ENCODE measurements around the gene LELP1. TPM values are rescaled to one million over a fixed set of nuclear protein-coding genes. Genes with fewer than 3 reads are reported as not detected.
A peak's percentile ranks its signal among the peaks of the same experiment; 100 is the strongest.
"Not testable (repeated sequence)": the region's sequence is repeated elsewhere in the genome, so short reads cannot be mapped to it uniquely, and the experiment has no call there.

Gene LELP1
- total and polyA plus RNA-seq, 10 of the 15 experiments (the other 5 are each of a cell fraction or from before 2014, with no cell fraction given), result not detected

GRCh38 chr1:153188301-153188700, 14.9 kb upstream of the LELP1 start:
- H3K27me3 ChIP-seq (replicated peaks in 1 of 2; ENCODE audit: control insufficient read depth in 2 of 2, insufficient read depth in 2 of 2, low read length in 1 of 2); H2AFZ ChIP-seq (ENCODE audit: control insufficient read depth, low read depth, low read length); DNase-seq (ENCODE audit: low read depth, low spot score); H3K4me2 ChIP-seq (ENCODE audit: control insufficient read depth, insufficient read depth); H3K9me3 ChIP-seq (replicated peaks; ENCODE audit: control insufficient read depth, insufficient read depth, low read length); H3K36me3 ChIP-seq (ENCODE audit: control insufficient read depth in 2 of 2, insufficient read depth in 2 of 2, low read length in 1 of 2); H3K4me3 ChIP-seq; in situ Hi-C loops (cut with MboI); FAIRE-seq; H3K9ac ChIP-seq (ENCODE audit: control insufficient read depth, insufficient read depth, low read length); POLR2A ChIA-PET; H4K20me1 ChIP-seq (ENCODE audit: control insufficient read depth, insufficient read depth); BruUV-seq (replicated peaks); H3K4me1 ChIP-seq (ENCODE audit: control insufficient read depth, insufficient read depth, low read length); H3K27ac ChIP-seq (ENCODE audit: control insufficient read depth, insufficient read depth); H3K79me2 ChIP-seq (ENCODE audit: control insufficient read depth, insufficient read depth, low read length); ATAC-seq; intact Hi-C loops (cut with micrococcal nuclease; ENCODE audit: unreplicated experiment): not testable (repeated sequence)
- ChIA-PET SMC1A (ENCODE audit: uncharacterized antibody, unreplicated experiment) (interaction anchor here (0.6 to 2.0 kb wide), 3 partner anchors 269 to 318 kb away, joined by 3 to 4 read pairs (median 3); no protein-coding TSS in a partner anchor), CTCF (interaction anchor here (0.7 to 1.5 kb wide), 5 partner anchors 56 to 318 kb away, joined by 3 to 8 read pairs (median 3); no protein-coding TSS in a partner anchor), RAD21 (ENCODE audit: unreplicated experiment) (interaction anchor here (0.6 to 2.0 kb wide), 2 partner anchors 226 to 1329 kb away, joined by 3 to 6 read pairs; no protein-coding TSS in a partner anchor)
- WGBS (ENCODE audit: insufficient coverage, insufficient replicate concordance, low lambda C conversion rate, missing lambda C conversion rate), result 12% methylated on average over 4 of the region's 4 CpGs

- intact Hi-C loops (cut with micrococcal nuclease; ENCODE audit: unreplicated experiment), result loop anchor here (10.0 kb wide), 1 partner anchor 536 kb away; no protein-coding TSS in a partner anchor
- Histone ChIP-seq H2AFZ (ENCODE audit: control insufficient read depth, low read depth, low read length) (no peak overlapping the region), H3K9me3 (replicated peaks; ENCODE audit: control insufficient read depth, insufficient read depth, low read length) (no peaks in the 10 kb centered on the region; the same call in 2 of the 3 replicates), H3K4me2 (ENCODE audit: control insufficient read depth, insufficient read depth) (no peak overlapping the region), H3K4me1 (ENCODE audit: control insufficient read depth, insufficient read depth, low read length) (no peaks in the 10 kb centered on the region), H3K4me3 (no peak overlapping the region), H3K79me2 (ENCODE audit: control insufficient read depth, insufficient read depth, low read length) (no peaks in the 10 kb centered on the region), H3K36me3 (ENCODE audit: control insufficient read depth in 2 of 2, insufficient read depth in 2 of 2, low read length in 1 of 2) (no peaks in the 10 kb centered on the region), H3K9ac (ENCODE audit: control insufficient read depth, insufficient read depth, low read length) (no peak overlapping the region), H3K27ac (ENCODE audit: control insufficient read depth, insufficient read depth) (no peak overlapping the region), H3K27me3 (replicated peaks in 1 of 2; ENCODE audit: control insufficient read depth in 2 of 2, insufficient read depth in 2 of 2, low read length in 1 of 2) (no peaks in the 10 kb centered on the region; a peak in 1 of 4 replicates), H4K20me1 (ENCODE audit: control insufficient read depth, insufficient read depth) (no peaks in the 10 kb centered on the region)
- BruUV-seq (replicated peaks), result no TSS peak
- ChIA-PET SMC1A (ENCODE audit: uncharacterized antibody, unreplicated experiment) (interaction anchor here (0.9 to 3.6 kb wide), 4 partner anchors 230 to 320 kb away, joined by 3 to 49 read pairs (median 16); partner anchors contain the start of gene SMCP), CTCF (interaction anchor here (0.7 to 4.7 kb wide), 9 partner anchors 15 to 320 kb away, joined by 3 to 94 read pairs (median 4); partner anchors contain the start of gene SPRR3), RAD21 (ENCODE audit: unreplicated experiment) (interaction anchor here (1.5 to 4.0 kb wide), 3 partner anchors 230 to 320 kb away, joined by 4 to 32 read pairs (median 27); no protein-coding TSS in a partner anchor), POLR2A (no interaction called here)
- TF ChIP-seq CTCF (IDR thresholded peaks at IDR 0.05 in 2 of 3, conservative IDR thresholded peaks at IDR 0.05 in 1 of 3; ENCODE audit: control insufficient read depth in 2 of 3, extremely low read depth in 1 of 3, insufficient read depth in 1 of 3, low read depth in 3 of 3, low read length in 3 of 3) (peak; percentile 30 to 36 (median 34); a peak in 4 of 6 replicates), RAD21 (IDR thresholded peaks at IDR 0.05; ENCODE audit: insufficient read depth, low read depth, low read length) (peak; percentile 67), PBX3 (IDR thresholded peaks at IDR 0.05; ENCODE audit: insufficient replicate concordance, low read depth, low read length) (no peak), SMC3 (IDR thresholded peaks at IDR 0.05; ENCODE audit: borderline replicate concordance, low read length) (peak; percentile 37; the same call in 1 of the 2 replicates)
- ATAC-seq, result no peak
- WGBS (ENCODE audit: insufficient coverage, insufficient replicate concordance, low lambda C conversion rate, missing lambda C conversion rate), result 2% methylated on average over 3 of the region's 3 CpGs
- in situ Hi-C loops (cut with MboI), result loop anchor here (10.0 kb wide), 1 partner anchor 316 kb away; the partner anchor contains the start of gene SMCP
- DNase-seq (ENCODE audit: low read depth, low spot score), result no peak
- no peak for FAIRE-seq
Observed at GRCh38 chr1:153190373-153190772, 12.9 kb upstream of the LELP1 start.

All from GM12878 (cell line).